Trophoblast cell (in vitro differentiated cells and primary cell): Measurements from ENCODE around the gene ANG.
A peak's percentile ranks its signal among the peaks of the same experiment; 100 is the strongest.

Experiments used
- DNase-seq, 2 donors: peaks; one replicate each; pipeline ENCODE4 v3.0.0-alpha.2; 2016
- H2AFZ ChIP-seq: 2 replicates; pipeline ENCODE4 v1.6.1; 2013; ENCODE audit warnings: low read length, moderate library complexity, mild to moderate bottlenecking; ENCODE audit not compliant: insufficient read depth, poor library complexity
- H2AK5ac ChIP-seq: 2 replicates; pipeline ENCODE4 v1.6.1; 2013; ENCODE audit warnings: mild to moderate bottlenecking, low read length
- H2BK120ac ChIP-seq: 2 replicates; pipeline ENCODE4 v1.6.1; 2013; ENCODE audit warnings: low read length, mild to moderate bottlenecking, moderate library complexity; ENCODE audit not compliant: insufficient read depth, poor library complexity
- H2BK12ac ChIP-seq: 2 replicates; pipeline ENCODE4 v1.6.1; 2013; ENCODE audit warnings: mild to moderate bottlenecking, low read length, moderate library complexity
- H2BK5ac ChIP-seq: 2 replicates; pipeline ENCODE4 v1.6.1; 2013; ENCODE audit warnings: low read length, low read depth, moderate library complexity, mild to moderate bottlenecking; ENCODE audit not compliant: poor library complexity
- H3K14ac ChIP-seq: 2 replicates; pipeline ENCODE4 v1.6.1; 2013; ENCODE audit warnings: mild to moderate bottlenecking, low read length
- H3K18ac ChIP-seq: 2 replicates; pipeline ENCODE4 v1.6.1; 2013; ENCODE audit warnings: mild to moderate bottlenecking, low read length
- H3K23ac ChIP-seq: 2 replicates; pipeline ENCODE4 v1.6.1; 2013; ENCODE audit warnings: low read length
- H3K27ac ChIP-seq: 2 replicates; pipeline ENCODE4 v1.5.1; 2013; ENCODE audit warnings: low read depth, mild to moderate bottlenecking, inconsistent platforms, low read length, moderate library complexity
- H3K27me3 ChIP-seq: 2 replicates; pipeline ENCODE4 v1.6.1; 2013; ENCODE audit warnings: inconsistent platforms, mild to moderate bottlenecking, low read length, moderate library complexity; ENCODE audit not compliant: insufficient read depth
- H3K36me3 ChIP-seq, 2 experiments: 1 replicate in 1 of 2; 2 replicates in 1 of 2; pipeline ENCODE4 v1.6.1; 2013; ENCODE audit warnings: low read length in 2 of 2, mild to moderate bottlenecking in 2 of 2, moderate library complexity in 1 of 2; ENCODE audit not compliant: insufficient read depth in 2 of 2, control insufficient read depth in 1 of 2
- H3K4ac ChIP-seq: 2 replicates; pipeline ENCODE4 v1.6.1; 2013; ENCODE audit warnings: low read depth, mild to moderate bottlenecking, low read length, moderate library complexity
- H3K4me1 ChIP-seq, 2 experiments: 1 replicate in 1 of 2; 2 replicates in 1 of 2; pipeline ENCODE4 v1.6.1; 2013; ENCODE audit warnings: low read length in 2 of 2, mild to moderate bottlenecking in 2 of 2, moderate library complexity in 1 of 2; ENCODE audit not compliant: insufficient read depth in 2 of 2, control insufficient read depth in 1 of 2
- H3K4me2 ChIP-seq: 2 replicates; pipeline ENCODE4 v1.6.1; 2013; ENCODE audit warnings: inconsistent platforms, mild to moderate bottlenecking, low read length, moderate library complexity
- H3K4me3 ChIP-seq: 2 replicates; pipeline ENCODE4 v1.5.1; 2013; ENCODE audit warnings: mild to moderate bottlenecking, low read depth, low read length, inconsistent platforms
- H3K79me1 ChIP-seq: one replicate; pipeline ENCODE4 v1.6.1; 2013; ENCODE audit warnings: low read length
- H3K79me2 ChIP-seq: 2 replicates; pipeline ENCODE4 v1.6.1; 2013; ENCODE audit warnings: low read length, mild to moderate bottlenecking; ENCODE audit not compliant: control insufficient read depth, insufficient read depth, poor library complexity
- H3K9ac ChIP-seq: 2 replicates; pipeline ENCODE4 v1.6.1; 2013; ENCODE audit warnings: mild to moderate bottlenecking, low read length
- H3K9me3 ChIP-seq: 2 replicates; pipeline ENCODE4 v1.6.1; 2013; ENCODE audit warnings: low read depth, mild to moderate bottlenecking, control low read depth, inconsistent platforms, low read length; ENCODE audit not compliant: insufficient read depth
- H4K12ac ChIP-seq: 2 replicates; pipeline ENCODE4 v1.6.1; 2013; ENCODE audit warnings: low read depth, mild to moderate bottlenecking, low read length, moderate library complexity
- H4K8ac ChIP-seq: 2 replicates; pipeline ENCODE4 v1.6.1; 2013; ENCODE audit warnings: low read depth, mild to moderate bottlenecking, low read length, moderate library complexity
- H4K91ac ChIP-seq: one replicate; pipeline ENCODE4 v1.6.1; 2013; ENCODE audit warnings: low read depth, mild to moderate bottlenecking, low read length, moderate library complexity
- WGBS: extraction: QIAGEN DNeasy Blood & Tissue Kit; methylation state at CpG from one replicate; pipeline ENCODE4 v1.1.7; 2013; ENCODE audit warnings: missing lambda C conversion rate; ENCODE audit not compliant: insufficient read length, insufficient coverage; ENCODE audit errors: extremely low coverage; 5-methylcytosine and 5-hydroxymethylcytosine counted together

Gene ANG

DNA sequence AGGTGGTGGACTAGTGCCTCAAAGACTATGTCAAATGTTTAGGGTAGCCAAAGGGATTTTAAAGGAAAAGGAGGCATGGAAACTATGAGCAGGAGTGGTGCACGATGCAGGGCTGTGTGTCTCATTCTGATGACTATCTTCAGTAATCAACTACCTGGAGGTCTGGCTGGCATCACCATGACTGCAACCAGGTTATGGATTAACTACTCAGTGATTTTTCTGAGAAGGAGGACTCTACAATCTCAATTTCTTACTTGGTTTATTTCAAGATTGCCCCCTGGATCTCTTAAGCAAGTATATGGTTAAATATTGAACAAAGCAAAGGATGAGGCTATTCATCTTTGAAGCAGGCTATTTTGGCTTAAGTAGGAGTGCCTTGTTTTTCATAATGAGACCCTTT, 38.0 kb downstream of the ANG start:
- H3K27me3 ChIP-seq: no peaks in the 10 kb centered on the region
- no peak for DNase-seq
- peaks cover 2% of the 10 kb centered on the region for H3K9me3 ChIP-seq
- no peak overlapping the region for H4K12ac ChIP-seq
- H4K8ac ChIP-seq: no peak overlapping the region
- no peaks in the 10 kb centered on the region for H3K79me1 ChIP-seq
- no peak overlapping the region for H4K91ac ChIP-seq
- no peak overlapping the region for H3K14ac ChIP-seq
- H3K18ac ChIP-seq: no peak overlapping the region
- H3K27ac ChIP-seq: no peak overlapping the region
- H3K23ac ChIP-seq: no peak overlapping the region
- no peak overlapping the region for H2BK120ac ChIP-seq
- no peak overlapping the region for H2BK12ac ChIP-seq
- no peak overlapping the region for H3K4me3 ChIP-seq
- no peaks in the 10 kb centered on the region for H3K4me1 ChIP-seq
- no peak overlapping the region for H2BK5ac ChIP-seq
- no peaks in the 10 kb centered on the region for H3K79me2 ChIP-seq
- H2AFZ ChIP-seq: no peak overlapping the region
- no peak overlapping the region for H3K9ac ChIP-seq
- H3K36me3 ChIP-seq: no peaks in the 10 kb centered on the region
- no CpG with 5 or more reads among the region's 1 CpG for WGBS
- no peak overlapping the region for H3K4ac ChIP-seq
- H3K4me2 ChIP-seq: no peak overlapping the region
- H2AK5ac ChIP-seq: no peak overlapping the region

GRCh38 chr14:20730891-20731290, 42.3 kb downstream of the ANG start:
- Histone ChIP-seq H3K4me2 (no peak overlapping the region), H2AFZ (no peak overlapping the region), H3K18ac (no peak overlapping the region), H4K12ac (no peak overlapping the region), H3K27ac (no peak overlapping the region), H3K36me3 (no peaks in the 10 kb centered on the region), H3K4me1 (no peaks in the 10 kb centered on the region), H2AK5ac (no peak overlapping the region), H3K4me3 (no peak overlapping the region), H3K14ac (no peak overlapping the region), H4K91ac (no peak overlapping the region), H4K8ac (no peak overlapping the region), H3K79me1 (no peaks in the 10 kb centered on the region), H3K9me3 (no peaks in the 10 kb centered on the region), H2BK5ac (no peak overlapping the region), H2BK120ac (no peak overlapping the region), H3K4ac (no peak overlapping the region), H3K27me3 (no peaks in the 10 kb centered on the region), H3K9ac (no peak overlapping the region), H2BK12ac (no peak overlapping the region), H3K23ac (no peak overlapping the region), H3K79me2 (no peaks in the 10 kb centered on the region)
- DNase-seq: peak in 1 of 2 donors; percentile 7
- no CpG with 5 or more reads among the region's 6 CpGs for whole genome bisulfite sequencing

- Histone ChIP-seq H3K18ac (no peak overlapping the region), H3K4me3 (no peak overlapping the region), H3K23ac (no peak overlapping the region), H2BK12ac (no peak overlapping the region), H4K91ac (no peak overlapping the region), H3K4me1 (no peaks in the 10 kb centered on the region), H2BK5ac (no peak overlapping the region), H4K12ac (no peak overlapping the region), H3K36me3 (no peaks in the 10 kb centered on the region), H3K4ac (no peak overlapping the region), H2BK120ac (no peak overlapping the region), H3K4me2 (no peak overlapping the region), H3K79me1 (no peaks in the 10 kb centered on the region), H3K27me3 (no peaks in the 10 kb centered on the region), H3K9ac (no peak overlapping the region), H3K27ac (no peak overlapping the region), H2AK5ac (no peak overlapping the region), H3K9me3 (no peaks in the 10 kb centered on the region), H2AFZ (no peak overlapping the region), H3K14ac (no peak overlapping the region), H4K8ac (no peak overlapping the region), H3K79me2 (no peaks in the 10 kb centered on the region)
- no peak for DNase-seq
- WGBS: no CpG with 5 or more reads among the region's 5 CpGs
Observed at GRCh38 chr14:20732477-20732876, 43.9 kb downstream of the ANG start.

DNA sequence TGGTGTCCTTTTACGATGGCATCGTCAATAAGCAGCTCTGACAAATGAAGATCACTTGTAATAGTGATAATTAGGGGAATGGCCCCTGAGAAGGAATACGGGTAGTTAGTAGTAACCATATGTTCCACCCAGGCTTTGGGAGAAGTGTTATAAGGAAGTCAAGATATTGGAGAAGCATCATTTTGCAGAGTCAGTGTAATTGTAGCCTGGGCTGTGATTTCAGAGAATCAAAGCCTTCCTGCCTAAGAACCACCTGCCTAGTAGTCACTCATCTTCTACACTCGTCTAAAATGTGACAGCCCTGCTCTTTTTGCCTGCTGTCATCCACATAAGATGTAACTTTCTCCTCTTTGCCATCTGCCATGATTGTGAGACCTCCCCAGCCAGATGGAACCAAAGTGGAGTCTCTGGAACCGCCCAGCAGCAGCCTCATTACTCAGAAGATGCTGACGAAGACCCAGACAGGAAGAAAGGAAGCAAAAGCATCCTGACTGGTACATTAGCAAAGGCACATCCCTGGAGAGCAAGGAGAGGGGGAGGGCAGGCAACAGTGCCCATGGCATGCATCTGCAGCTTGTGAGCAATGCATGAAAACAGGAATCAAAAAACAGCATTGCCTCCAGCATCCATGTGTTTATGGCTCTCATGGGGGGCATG, 44.5 kb downstream of the ANG start:
- no peaks in the 10 kb centered on the region for H3K79me1 ChIP-seq
- no peak for DNase-seq
- H2BK120ac ChIP-seq: no peak overlapping the region
- H3K27ac ChIP-seq: no peak overlapping the region
- H3K23ac ChIP-seq: no peak overlapping the region
- H4K8ac ChIP-seq: no peak overlapping the region
- H4K91ac ChIP-seq: no peak overlapping the region
- no peak overlapping the region for H2AK5ac ChIP-seq
- H3K18ac ChIP-seq: no peak overlapping the region
- no peaks in the 10 kb centered on the region for H3K79me2 ChIP-seq
- no peak overlapping the region for H3K9ac ChIP-seq
- H2BK12ac ChIP-seq: no peak overlapping the region
- no peak overlapping the region for H3K14ac ChIP-seq
- H4K12ac ChIP-seq: no peak overlapping the region
- H3K4me2 ChIP-seq: peak overlapping the region; percentile 4
- H2AFZ ChIP-seq: no peak overlapping the region
- H3K4ac ChIP-seq: no peak overlapping the region
- no CpG with 5 or more reads among the region's 6 CpGs for WGBS
- H3K4me3 ChIP-seq: no peak overlapping the region
- H2BK5ac ChIP-seq: no peak overlapping the region
- no peaks in the 10 kb centered on the region for H3K4me1 ChIP-seq
- H3K27me3 ChIP-seq: no peaks in the 10 kb centered on the region
- no peaks in the 10 kb centered on the region for H3K9me3 ChIP-seq
- no peaks in the 10 kb centered on the region for H3K36me3 ChIP-seq
